AG04449 (cell line): ENCODE results near the gene ACTN1.
"Not testable (repeated sequence)": the region's sequence is repeated elsewhere in the genome, so short reads cannot be mapped to it uniquely, and the experiment has no call there.

Experiments used
- CTCF ChIA-PET: fragments of 350-600 bp; formaldehyde crosslinking; extraction: SDS; loops from one replicate; lab custom pipeline; 2021; ENCODE audit warnings: antibody characterized with exemption; lab: Yijun Ruan, JAX
- POLR2A ChIA-PET: fragments of 400-600, 350-600 bp; formaldehyde crosslinking; extraction: SDS; loops from one replicate; lab custom pipeline; 2020; ENCODE audit warnings: antibody characterized with exemption, inconsistent platforms; lab: Yijun Ruan, JAX
- DNase-seq: peaks from one replicate; pipeline ENCODE4 v3.0.0-alpha.2; 2010; ENCODE audit warnings: low read depth, low spot score
- H3K4me3 ChIP-seq: 2 replicates; pipeline ENCODE4 v1.5.1; 2011; ENCODE audit warnings: low read depth, mild to moderate bottlenecking, control low read depth, low read length
- TF ChIP-seq, protein P1 (sequence below): IDR thresholded peaks from one replicate; pipeline ENCODE4 v1.5.1; 2011; ENCODE audit warnings: mild to moderate bottlenecking, moderate library complexity, low read length, control low read depth, inconsistent platforms; ENCODE audit not compliant: insufficient read depth; ENCODE audit errors: missing control alignments

ACTN1 gene

GRCh38 chr14:68979021-68979721 lies at the start of gene ACTN1:
Gene ACTN1 (minus strand): TSS chr14:68979302. CDS start chr14:68979056, 246 bp downstream.
- TF ChIP-seq, protein P1, sequence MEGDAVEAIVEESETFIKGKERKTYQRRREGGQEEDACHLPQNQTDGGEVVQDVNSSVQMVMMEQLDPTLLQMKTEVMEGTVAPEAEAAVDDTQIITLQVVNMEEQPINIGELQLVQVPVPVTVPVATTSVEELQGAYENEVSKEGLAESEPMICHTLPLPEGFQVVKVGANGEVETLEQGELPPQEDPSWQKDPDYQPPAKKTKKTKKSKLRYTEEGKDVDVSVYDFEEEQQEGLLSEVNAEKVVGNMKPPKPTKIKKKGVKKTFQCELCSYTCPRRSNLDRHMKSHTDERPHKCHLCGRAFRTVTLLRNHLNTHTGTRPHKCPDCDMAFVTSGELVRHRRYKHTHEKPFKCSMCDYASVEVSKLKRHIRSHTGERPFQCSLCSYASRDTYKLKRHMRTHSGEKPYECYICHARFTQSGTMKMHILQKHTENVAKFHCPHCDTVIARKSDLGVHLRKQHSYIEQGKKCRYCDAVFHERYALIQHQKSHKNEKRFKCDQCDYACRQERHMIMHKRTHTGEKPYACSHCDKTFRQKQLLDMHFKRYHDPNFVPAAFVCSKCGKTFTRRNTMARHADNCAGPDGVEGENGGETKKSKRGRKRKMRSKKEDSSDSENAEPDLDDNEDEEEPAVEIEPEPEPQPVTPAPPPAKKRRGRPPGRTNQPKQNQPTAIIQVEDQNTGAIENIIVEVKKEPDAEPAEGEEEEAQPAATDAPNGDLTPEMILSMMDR, result no peak
- DNase-seq, result peak; percentile 92
- CTCF ChIA-PET, result interaction anchor here (1.2 to 1.3 kb wide), 2 partner anchors 56 to 111 kb away, joined by 3 to 5 read pairs; no protein-coding TSS in a partner anchor
- peak within 1 kb of the TSS; percentile 98 for H3K4me3 ChIP-seq
- POLR2A ChIA-PET, result interaction anchor here (0.6 to 1.3 kb wide), 13 partner anchors 13 to 115 kb away, joined by 3 to 6 read pairs (median 4); no protein-coding TSS in a partner anchor

DNA sequence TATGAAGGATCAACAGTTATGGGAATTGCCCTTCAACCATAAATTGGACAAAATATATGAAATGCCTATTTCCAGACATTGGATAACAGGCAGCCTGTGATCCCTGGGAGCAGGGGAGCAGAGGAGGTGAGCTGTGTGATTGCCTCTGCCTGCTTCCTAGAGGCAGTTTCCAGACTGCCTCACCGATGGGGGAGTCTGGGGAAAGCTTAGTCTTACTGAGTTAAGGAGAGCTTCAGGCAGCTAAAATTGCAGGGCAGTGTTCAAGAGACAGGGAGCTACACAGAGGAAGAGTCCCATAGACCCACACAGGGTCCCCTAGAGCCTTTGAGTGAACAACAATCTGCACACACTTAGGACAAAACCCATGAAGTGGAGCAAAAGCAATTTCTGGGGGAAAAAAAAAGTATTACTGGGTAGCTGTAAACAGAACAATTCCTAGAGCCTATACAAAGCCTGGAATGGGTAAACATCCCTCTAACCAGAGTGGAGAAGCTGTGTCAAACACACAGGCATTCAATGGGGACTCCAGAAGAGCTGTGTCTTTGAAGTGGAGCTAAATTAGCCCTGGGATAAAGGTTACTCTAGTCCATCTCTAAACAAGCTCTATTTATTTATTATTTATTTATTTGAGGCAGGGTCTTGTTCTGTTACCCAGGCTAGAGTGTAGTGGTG lies 48.3 kb upstream of the ACTN1 start:
- TF ChIP-seq, protein P1, result no peak
- CTCF ChIA-PET, result interaction anchor here (1.0 to 1.2 kb wide), 3 partner anchors 10 to 80 kb away, joined by 3 read pairs; no protein-coding TSS in a partner anchor
- no peak overlapping the region for H3K4me3 ChIP-seq
- DNase-seq, result no peak
- POLR2A ChIA-PET, result interaction anchor here (0.6 to 0.7 kb wide), 2 partner anchors 11 to 16 kb away, joined by 3 read pairs; no protein-coding TSS in a partner anchor

DNA sequence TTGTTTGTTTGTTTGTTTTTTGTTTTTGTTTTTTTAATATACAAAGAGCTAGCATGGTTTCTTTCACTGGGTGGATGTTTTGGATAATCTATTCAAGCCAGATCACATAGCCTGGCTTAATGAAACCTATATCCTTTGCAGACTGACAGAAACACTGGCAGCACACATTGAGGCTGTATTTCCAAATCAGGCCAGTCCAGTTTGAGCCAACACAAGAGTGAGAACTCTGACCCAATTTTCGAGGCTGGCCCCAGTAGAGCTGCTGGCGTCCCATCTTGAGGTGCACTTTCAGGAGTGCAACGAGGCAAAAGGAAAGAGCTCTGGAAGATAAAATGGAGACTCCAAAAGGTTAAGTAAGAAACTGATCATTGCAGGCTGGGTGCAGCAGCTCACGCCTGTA lies 43.9 kb upstream of the ACTN1 start:
- TF ChIP-seq, protein P1, result no peak
- ChIA-PET CTCF (interaction anchor here (1.3 kb wide), 1 partner anchor 18 kb away, joined by 3 read pairs; no protein-coding TSS in a partner anchor), POLR2A (no interaction called here)

DNA sequence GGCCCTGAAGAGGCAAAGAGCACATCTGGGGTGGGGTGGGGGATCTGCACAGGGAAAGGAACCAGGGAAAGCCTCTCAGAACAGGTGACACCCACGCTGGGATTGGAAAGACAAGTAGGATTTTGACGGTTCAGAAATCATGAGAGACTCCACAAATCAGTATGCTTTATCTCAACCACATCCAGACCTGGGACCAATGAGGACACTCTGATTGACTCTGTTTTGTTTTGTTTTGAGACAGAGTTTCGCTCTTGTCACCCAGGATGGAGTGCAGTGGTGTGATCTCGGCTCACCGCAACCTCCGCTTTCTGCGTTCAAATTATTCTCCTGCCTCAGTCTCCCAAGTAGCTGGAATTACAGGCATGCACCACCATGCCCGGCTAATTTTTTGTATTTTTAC lies 43.0 kb upstream of the ACTN1 start:
- POLR2A ChIA-PET, DNase-seq, CTCF ChIA-PET, H3K4me3 ChIP-seq: not testable (repeated sequence)

More for the DNA sequence above, 43.9 kb upstream of the ACTN1 start:
- no peak for DNase-seq
- no peak overlapping the region for H3K4me3 ChIP-seq

GRCh38 chr14:69017706-69018105 lies 38.6 kb upstream of the ACTN1 start:
- ChIA-PET CTCF (no interaction called here), POLR2A (no interaction called here)
- H3K4me3 ChIP-seq, result no peak overlapping the region
- no peak for DNase-seq
- TF ChIP-seq, protein P1, result no peak

DNA sequence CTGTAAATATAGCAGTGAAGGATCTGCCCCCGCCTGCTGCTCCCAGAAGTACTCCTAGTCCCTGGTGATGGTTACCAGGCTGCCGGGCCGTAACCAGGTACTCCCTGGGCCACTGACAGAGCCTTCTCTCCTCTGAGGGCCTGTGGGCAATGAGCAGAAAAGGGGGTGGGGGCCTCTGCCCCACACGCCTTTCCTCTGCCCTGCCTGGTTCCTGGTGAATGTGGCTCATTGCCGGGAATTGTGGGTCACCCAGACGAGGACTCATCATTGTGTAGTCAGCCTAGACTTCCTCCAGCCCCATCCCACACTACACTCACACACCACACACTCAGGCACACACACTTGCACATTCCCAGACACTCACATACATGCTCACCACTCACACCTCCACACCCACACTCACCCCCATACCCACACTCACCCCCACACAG lies 35.7 kb upstream of the ACTN1 start:
- H3K4me3 ChIP-seq, result no peak overlapping the region
- ChIA-PET POLR2A (no interaction called here), CTCF (interaction anchor here (1.2 to 1.3 kb wide), 2 partner anchors 15 to 22 kb away, joined by 3 to 4 read pairs; no protein-coding TSS in a partner anchor)
- TF ChIP-seq, protein P1, result no peak
- DNase-seq, result no peak
